GM12874 (cell line): ENCODE measurements around the gene ZNF217.

Experiments
- CTCF ChIP-seq: IDR thresholded peaks from 2 replicates; pipeline ENCODE4 v1.5.1; 2011; ENCODE audit warnings: low read depth, mild to moderate bottlenecking, control low read depth, low read length, moderate library complexity; ENCODE audit not compliant: insufficient read depth

Gene ZNF217

GRCh38 chr20:53527196-53527595 lies 66.4 kb downstream of the ZNF217 start:
- TF ChIP-seq CTCF, result no peak

GRCh38 chr20:53524589-53525312 lies 68.9 kb downstream of the ZNF217 start:
- no peak for TF ChIP-seq CTCF

- TF ChIP-seq CTCF, result no peak
These were observed 70.9 kb downstream of the ZNF217 start for GRCh38 chr20:53522696-53523095.

GRCh38 chr20:53522026-53522425 lies 71.6 kb downstream of the ZNF217 start:
- TF ChIP-seq CTCF, result no peak

GRCh38 chr20:53517146-53517545 lies 76.5 kb downstream of the ZNF217 start:
- TF ChIP-seq CTCF, result no peak
